GM23338 (cell line): ENCODE measurements around the gene SNURF. TPM values are rescaled to one million over a fixed set of nuclear protein-coding genes. Genes with fewer than 3 reads are reported as not detected.

ENCODE experiments used
- ATAC-seq: fragments of 200-7000 bp; cut with Tn5 transposase; 3 replicates; pipeline ENCODE4 v1.9.1; 2020
- DNase-seq: peaks from one replicate; pipeline ENCODE4 v3.0.0-alpha.2; 2015; ENCODE audit warnings: low spot score
- H2AFZ ChIP-seq: fragments of 200-600 bp; sonication (generic); 2 replicates; pipeline ENCODE4 v1.8.0; 2016; ENCODE audit warnings: antibody characterized with exemption, mild to moderate bottlenecking, moderate library complexity
- H3F3A ChIP-seq: fragments of 200-600 bp; sonication (generic); replicated peaks from 2 replicates; pipeline ENCODE4 v1.8.0; 2017; ENCODE audit warnings: antibody characterized with exemption, mixed run types, low read depth
- H3K27ac ChIP-seq: fragments of 200-600 bp; sonication (generic); 2 replicates; pipeline ENCODE4 v1.6.1; 2016; ENCODE audit warnings: low read depth
- H3K27me3 ChIP-seq: fragments of 200-600 bp; sonication (generic); 2 replicates; pipeline ENCODE4 v1.8.0; 2016; ENCODE audit warnings: mild to moderate bottlenecking, mixed run types, moderate library complexity; ENCODE audit not compliant: insufficient read depth
- H3K36me3 ChIP-seq: fragments of 200-600 bp; sonication (generic); 2 replicates; pipeline ENCODE4 v1.8.0; 2016; ENCODE audit warnings: mild to moderate bottlenecking; ENCODE audit not compliant: insufficient read depth
- H3K4me1 ChIP-seq: fragments of 200-600 bp; sonication (generic); 2 replicates; pipeline ENCODE4 v1.8.0; 2016; ENCODE audit warnings: mild to moderate bottlenecking, moderate library complexity; ENCODE audit not compliant: insufficient read depth
- H3K4me2 ChIP-seq: fragments of 200-600 bp; sonication (generic); 2 replicates; pipeline ENCODE4 v1.7.1; 2017; ENCODE audit warnings: mixed run types
- H3K4me3 ChIP-seq: fragments of 200-600 bp; sonication (generic); 2 replicates; pipeline ENCODE4 v1.6.1; 2016; ENCODE audit warnings: mixed run types
- H3K79me2 ChIP-seq: fragments of 200-600 bp; sonication (generic); replicated peaks from 2 replicates; pipeline ENCODE4 v1.8.0; 2017; ENCODE audit warnings: mild to moderate bottlenecking; ENCODE audit not compliant: insufficient read depth
- H3K9me2 ChIP-seq: fragments of 200-600 bp; sonication (generic); 2 replicates; pipeline ENCODE4 v1.8.0; 2017; ENCODE audit not compliant: insufficient read depth
- H4K20me1 ChIP-seq: fragments of 200-600 bp; sonication (generic); replicated peaks from 2 replicates; pipeline ENCODE4 v1.8.0; 2017; ENCODE audit warnings: mild to moderate bottlenecking; ENCODE audit not compliant: insufficient read depth
- H3K27ac Mint-ChIP-seq: 2 replicates; pipeline ENCODE4 v1.8.0; 2020; ENCODE audit warnings: inconsistent platforms, mild to moderate bottlenecking, moderate library complexity, mixed read lengths
- H3K27me3 Mint-ChIP-seq: 3 replicates; pipeline ENCODE4 v1.8.0; 2022; ENCODE audit warnings: low read depth, mild to moderate bottlenecking, moderate library complexity, mixed read lengths, inconsistent platforms; ENCODE audit not compliant: insufficient read depth, poor library complexity
- H3K36me3 Mint-ChIP-seq: 3 replicates; pipeline ENCODE4 v1.8.0; 2021; ENCODE audit warnings: low read depth, mild to moderate bottlenecking, inconsistent platforms, moderate library complexity, mixed read lengths
- H3K4me1 Mint-ChIP-seq: 3 replicates; pipeline ENCODE4 v1.8.0; 2020; ENCODE audit warnings: mild to moderate bottlenecking, inconsistent platforms, mixed read lengths
- H3K4me3 Mint-ChIP-seq: 3 replicates; pipeline ENCODE4 v1.8.0; 2021; ENCODE audit warnings: moderate library complexity, mild to moderate bottlenecking, inconsistent platforms, mixed read lengths
- H3K9me3 Mint-ChIP-seq: 3 replicates; pipeline ENCODE4 v1.8.0; 2020; ENCODE audit warnings: moderate library complexity, mild to moderate bottlenecking, inconsistent platforms, mixed read lengths
- CREB1 ChIP-seq: fragments of 250-450 bp; sonication (Bioruptor Pico); IDR thresholded peaks from 2 replicates; pipeline ENCODE4 v1.5.0; 2020; ENCODE audit warnings: low read depth, mild to moderate bottlenecking, moderate library complexity
- CTCF ChIP-seq, 2 experiments: fragments of 200-600 bp in 1 of 2; sonication (generic) in 1 of 2; conservative IDR thresholded peaks; 2 replicates each; pipeline versions ENCODE4 v1.5.1 to v1.6.1; 2016 to 2017; ENCODE audit warnings: antibody characterized with exemption in 2 of 2, low read depth in 2 of 2, mild to moderate bottlenecking in 2 of 2, moderate library complexity in 1 of 2
- EZH2 ChIP-seq: fragments of 200-600 bp; sonication (generic); IDR thresholded peaks from one replicate; pipeline ENCODE4 v1.8.0; 2017; ENCODE audit warnings: antibody characterized with exemption, mild to moderate bottlenecking, low read depth; ENCODE audit not compliant: unreplicated experiment
- EZH2phosphoT487 ChIP-seq: fragments of 200-600 bp; sonication (generic); IDR thresholded peaks from one replicate; pipeline ENCODE4 v1.8.1; 2018; ENCODE audit warnings: antibody characterized with exemption; ENCODE audit not compliant: unreplicated experiment
- JUNB ChIP-seq: IDR thresholded peaks from one replicate; pipeline ENCODE4 v1.6.1; 2016; ENCODE audit warnings: antibody characterized with exemption; ENCODE audit not compliant: unreplicated experiment
- NANOG ChIP-seq: IDR thresholded peaks from 2 replicates; pipeline ENCODE4 v1.6.1; 2016; ENCODE audit warnings: antibody characterized with exemption, borderline replicate concordance
- POLR2AphosphoS5 ChIP-seq: IDR thresholded peaks from 2 replicates; pipeline ENCODE4 v1.6.1; 2016; ENCODE audit warnings: antibody characterized with exemption, low read depth
- REST ChIP-seq: IDR thresholded peaks from one replicate; pipeline ENCODE4 v1.6.1; 2018; ENCODE audit warnings: antibody characterized with exemption; ENCODE audit not compliant: unreplicated experiment
- STAT1 ChIP-seq: IDR thresholded peaks from one replicate; pipeline ENCODE4 v1.6.1; 2016; ENCODE audit warnings: antibody characterized with exemption; ENCODE audit not compliant: unreplicated experiment
- ZNF114 ChIP-seq: fragments of 250-450 bp; sonication (Bioruptor Pico); IDR thresholded peaks from 2 replicates; pipeline ENCODE4 v1.5.0; 2020; ENCODE audit warnings: mild to moderate bottlenecking, moderate library complexity
- ZNF331 ChIP-seq: fragments of 250-450 bp; sonication (Bioruptor Pico); IDR thresholded peaks from 2 replicates; pipeline ENCODE4 v1.5.0; 2020; ENCODE audit warnings: low read depth, mild to moderate bottlenecking, moderate library complexity
- ZNF462 ChIP-seq: fragments of 250-450 bp; sonication (Bioruptor Pico); IDR thresholded peaks from 2 replicates; pipeline ENCODE4 v1.5.0; 2020; ENCODE audit warnings: mild to moderate bottlenecking, moderate library complexity
- polyA plus RNA-seq: library from polyadenylated mRNA; unstranded; fragments of >200 nt; fragmentation: Nextera tagmentation; extraction: Ambion mirVana; gene quantifications from 2 replicates; pipeline ENCODE4 v1.2.1, GENCODE V29; 2016
- total RNA-seq: library from RNA; depleted of rRNA; stranded (reverse); fragments of >200 nt; shearing (Covaris generic); gene quantifications from 2 replicates; pipeline ENCODE4 v1.2.3, GENCODE V29; 2014

SNURF gene
- total and polyA plus RNA-seq, 2 experiments from 2014 or later, result 19.1 to 63.6 TPM

DNA sequence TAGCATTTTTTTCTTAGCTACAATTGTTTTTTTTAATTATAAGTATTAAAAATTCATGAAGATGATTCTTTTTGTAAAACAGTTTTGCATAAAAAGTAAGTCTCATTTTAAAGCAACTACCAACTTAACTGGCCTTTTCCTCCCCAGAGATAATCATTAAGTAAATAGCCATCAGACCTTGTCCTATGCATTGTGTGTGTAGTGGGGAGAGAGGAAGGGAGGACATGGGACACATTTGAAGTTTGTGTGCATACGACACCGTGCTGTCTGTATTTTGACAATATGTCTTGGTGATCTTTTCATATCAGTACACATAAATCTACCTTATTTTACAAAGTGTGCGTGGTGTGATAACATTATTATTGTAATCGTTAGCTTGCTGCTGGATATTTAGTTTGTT is 8.1 kb downstream of the SNURF start:
- DNase-seq (no peak), ATAC-seq (no peak)
- Histone ChIP-seq H3K79me2 (peaks cover 100% of the 10 kb centered on the region), H3F3A (peaks cover 3% of the 10 kb centered on the region; the same call in 1 of the 2 replicates), H3K27ac (no peak overlapping the region; the same call in 1 of the 2 replicates), H2AFZ (no peak overlapping the region), H3K36me3 (peaks cover 67% of the 10 kb centered on the region), H3K27me3 (no peaks in the 10 kb centered on the region), H3K4me3 (no peak overlapping the region), H4K20me1 (peaks cover 30% of the 10 kb centered on the region), H3K9me2 (no peaks in the 10 kb centered on the region), H3K4me2 (no peak overlapping the region), H3K4me1 (peaks cover 19% of the 10 kb centered on the region)
- H3K4me1 Mint-ChIP-seq, result peaks cover 43% of the 10 kb centered on the region; the same call in 2 of the 3 replicates
- TF ChIP-seq ZNF114 (CRISPR knock-in tag) (no peak), ZNF462 (no peak), EZH2phosphoT487 (no peak), EZH2 (no peak), ZNF331 (CRISPR knock-in tag) (no peak), JUNB (no peak), CREB1 (no peak), POLR2AphosphoS5 (no peak), CTCF (conservative IDR thresholded peaks at IDR 0.05; ENCODE audit: low read depth in 2 of 2) (no peak), STAT1 (no peak), REST (no peak), NANOG (no peak)
- H3K9me3 Mint-ChIP-seq, result peaks cover 60% of the 10 kb centered on the region
- H3K27ac Mint-ChIP-seq, result no peak overlapping the region; the same call in 1 of the 2 replicates
- H3K27me3 Mint-ChIP-seq, result peaks cover 7% of the 10 kb centered on the region
- peak overlapping the region; percentile 25 for H3K4me3 Mint-ChIP-seq
- H3K36me3 Mint-ChIP-seq, result peaks cover 96% of the 10 kb centered on the region
